ENCODE measurements around the gene WIPF3.

DNA sequence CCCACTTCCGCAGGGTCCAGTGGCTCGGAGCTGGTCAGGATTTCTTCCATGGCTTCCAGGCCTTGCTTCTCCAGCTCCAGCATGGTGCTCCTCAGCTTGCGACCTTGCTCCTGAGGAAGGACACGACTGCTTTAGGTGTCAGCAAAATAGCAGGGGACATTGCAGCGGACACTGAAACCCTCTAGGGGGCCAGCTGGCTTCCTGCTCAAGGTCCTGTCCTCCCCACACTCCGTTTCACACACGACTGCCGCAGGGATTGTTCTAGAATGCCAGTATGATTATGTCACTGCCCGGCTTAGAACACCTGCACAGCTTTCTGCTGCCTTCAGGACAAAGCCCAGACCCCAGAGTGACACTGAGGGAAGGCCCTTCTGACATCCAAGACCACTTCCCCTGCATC is 117.7 kb downstream of the WIPF3 start:
- TF ChIP-seq, protein P1, sequence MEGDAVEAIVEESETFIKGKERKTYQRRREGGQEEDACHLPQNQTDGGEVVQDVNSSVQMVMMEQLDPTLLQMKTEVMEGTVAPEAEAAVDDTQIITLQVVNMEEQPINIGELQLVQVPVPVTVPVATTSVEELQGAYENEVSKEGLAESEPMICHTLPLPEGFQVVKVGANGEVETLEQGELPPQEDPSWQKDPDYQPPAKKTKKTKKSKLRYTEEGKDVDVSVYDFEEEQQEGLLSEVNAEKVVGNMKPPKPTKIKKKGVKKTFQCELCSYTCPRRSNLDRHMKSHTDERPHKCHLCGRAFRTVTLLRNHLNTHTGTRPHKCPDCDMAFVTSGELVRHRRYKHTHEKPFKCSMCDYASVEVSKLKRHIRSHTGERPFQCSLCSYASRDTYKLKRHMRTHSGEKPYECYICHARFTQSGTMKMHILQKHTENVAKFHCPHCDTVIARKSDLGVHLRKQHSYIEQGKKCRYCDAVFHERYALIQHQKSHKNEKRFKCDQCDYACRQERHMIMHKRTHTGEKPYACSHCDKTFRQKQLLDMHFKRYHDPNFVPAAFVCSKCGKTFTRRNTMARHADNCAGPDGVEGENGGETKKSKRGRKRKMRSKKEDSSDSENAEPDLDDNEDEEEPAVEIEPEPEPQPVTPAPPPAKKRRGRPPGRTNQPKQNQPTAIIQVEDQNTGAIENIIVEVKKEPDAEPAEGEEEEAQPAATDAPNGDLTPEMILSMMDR (IDR thresholded peaks at IDR 0.05; ENCODE audit: low read depth, low read length, poor library complexity, severe bottlenecking) = no peak
- TF ChIP-seq EZH2phosphoT487 (IDR thresholded peaks at IDR 0.05; ENCODE audit: borderline replicate concordance, low read length) = no peak
